ENCODE data around the gene XRCC1.

Gene XRCC1, protein sequence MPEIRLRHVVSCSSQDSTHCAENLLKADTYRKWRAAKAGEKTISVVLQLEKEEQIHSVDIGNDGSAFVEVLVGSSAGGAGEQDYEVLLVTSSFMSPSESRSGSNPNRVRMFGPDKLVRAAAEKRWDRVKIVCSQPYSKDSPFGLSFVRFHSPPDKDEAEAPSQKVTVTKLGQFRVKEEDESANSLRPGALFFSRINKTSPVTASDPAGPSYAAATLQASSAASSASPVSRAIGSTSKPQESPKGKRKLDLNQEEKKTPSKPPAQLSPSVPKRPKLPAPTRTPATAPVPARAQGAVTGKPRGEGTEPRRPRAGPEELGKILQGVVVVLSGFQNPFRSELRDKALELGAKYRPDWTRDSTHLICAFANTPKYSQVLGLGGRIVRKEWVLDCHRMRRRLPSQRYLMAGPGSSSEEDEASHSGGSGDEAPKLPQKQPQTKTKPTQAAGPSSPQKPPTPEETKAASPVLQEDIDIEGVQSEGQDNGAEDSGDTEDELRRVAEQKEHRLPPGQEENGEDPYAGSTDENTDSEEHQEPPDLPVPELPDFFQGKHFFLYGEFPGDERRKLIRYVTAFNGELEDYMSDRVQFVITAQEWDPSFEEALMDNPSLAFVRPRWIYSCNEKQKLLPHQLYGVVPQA

DNA sequence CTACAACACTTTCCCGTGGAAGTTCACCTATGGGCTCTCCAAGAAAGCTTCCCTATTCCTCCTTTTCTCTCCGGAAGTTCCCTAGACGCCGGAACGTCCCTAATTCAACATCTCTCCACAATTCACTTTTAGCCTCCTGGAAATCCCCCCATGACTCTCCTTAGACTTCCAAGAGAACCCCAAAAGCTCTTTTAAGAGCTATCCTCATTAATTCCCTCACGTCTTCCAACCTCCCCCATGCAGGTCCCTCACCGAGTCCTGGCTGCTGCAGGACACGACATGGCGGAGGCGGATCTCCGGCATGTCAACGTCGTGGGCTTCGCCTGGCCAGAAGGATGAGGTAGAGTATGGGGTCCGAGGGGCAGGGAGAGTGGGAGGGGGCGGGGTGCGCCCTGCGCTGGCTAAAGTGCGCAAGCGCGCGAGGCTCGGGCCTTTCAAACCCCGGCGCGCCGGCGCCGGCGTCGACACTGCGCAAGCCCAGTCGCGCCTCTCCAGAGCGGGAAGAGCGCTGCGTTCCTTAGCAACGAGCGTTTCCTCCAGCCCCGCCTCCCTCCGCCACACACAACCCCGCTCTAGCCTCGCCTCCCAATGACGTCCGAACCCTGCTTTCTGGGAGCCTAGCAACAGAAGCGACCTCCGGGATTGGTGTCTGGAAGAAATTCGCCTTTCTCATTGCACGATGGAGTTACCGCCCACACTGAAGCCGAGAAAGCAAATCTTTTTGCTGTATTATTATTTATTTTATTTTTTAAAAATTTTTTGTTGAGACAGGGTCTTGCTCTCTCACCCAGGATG lies at the start of gene XRCC1, which contains the start of gene PINLYP:
TSS of gene XRCC1 (minus strand) at position 372 of the 795 bp plus-strand sequence. CDS start at position 303, 69 bp downstream.
TSS of gene PINLYP (plus strand) at position 646 of the 795 bp plus-strand sequence. CDS start 1,391 bp downstream, outside the sequence.
- Histone ChIP-seq H2AFZ (ENCODE audit: low read depth, low read length) (peak within 1 kb of the TSS; percentile 95), H3K36me3 (replicated peaks; ENCODE audit: low read depth, low read length) (no peaks in the 10 kb centered on the region), H3K9ac (ENCODE audit: low read length) (peak within 1 kb of the TSS; percentile 100), H3K4me1 (ENCODE audit: low read length) (peaks cover 9% of the 10 kb centered on the region), H3K27me3 (ENCODE audit: low read depth, low read length) (no peaks in the 10 kb centered on the region; the same call in 1 of the 2 replicates), H3K79me2 (ENCODE audit: low read length) (peaks cover 10% of the 10 kb centered on the region), H3K4me3 (ENCODE audit: low read length) (peak within 1 kb of the TSS; percentile 99), H3K27ac (ENCODE audit: low read length) (peak within 1 kb of the TSS; percentile 51), H4K20me1 (ENCODE audit: insufficient read depth, low read length) (no peaks in the 10 kb centered on the region), H3K4me2 (ENCODE audit: low read length) (peak within 1 kb of the TSS; percentile 94), H3K9me3 (ENCODE audit: insufficient read depth, low read length) (no peaks in the 10 kb centered on the region)
- TF ChIP-seq, protein P1, sequence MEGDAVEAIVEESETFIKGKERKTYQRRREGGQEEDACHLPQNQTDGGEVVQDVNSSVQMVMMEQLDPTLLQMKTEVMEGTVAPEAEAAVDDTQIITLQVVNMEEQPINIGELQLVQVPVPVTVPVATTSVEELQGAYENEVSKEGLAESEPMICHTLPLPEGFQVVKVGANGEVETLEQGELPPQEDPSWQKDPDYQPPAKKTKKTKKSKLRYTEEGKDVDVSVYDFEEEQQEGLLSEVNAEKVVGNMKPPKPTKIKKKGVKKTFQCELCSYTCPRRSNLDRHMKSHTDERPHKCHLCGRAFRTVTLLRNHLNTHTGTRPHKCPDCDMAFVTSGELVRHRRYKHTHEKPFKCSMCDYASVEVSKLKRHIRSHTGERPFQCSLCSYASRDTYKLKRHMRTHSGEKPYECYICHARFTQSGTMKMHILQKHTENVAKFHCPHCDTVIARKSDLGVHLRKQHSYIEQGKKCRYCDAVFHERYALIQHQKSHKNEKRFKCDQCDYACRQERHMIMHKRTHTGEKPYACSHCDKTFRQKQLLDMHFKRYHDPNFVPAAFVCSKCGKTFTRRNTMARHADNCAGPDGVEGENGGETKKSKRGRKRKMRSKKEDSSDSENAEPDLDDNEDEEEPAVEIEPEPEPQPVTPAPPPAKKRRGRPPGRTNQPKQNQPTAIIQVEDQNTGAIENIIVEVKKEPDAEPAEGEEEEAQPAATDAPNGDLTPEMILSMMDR (IDR thresholded peaks at IDR 0.05; ENCODE audit: low read depth, low read length): no peak
- no peak for TF ChIP-seq EZH2phosphoT487 (IDR thresholded peaks at IDR 0.05; ENCODE audit: low read depth)

DNA sequence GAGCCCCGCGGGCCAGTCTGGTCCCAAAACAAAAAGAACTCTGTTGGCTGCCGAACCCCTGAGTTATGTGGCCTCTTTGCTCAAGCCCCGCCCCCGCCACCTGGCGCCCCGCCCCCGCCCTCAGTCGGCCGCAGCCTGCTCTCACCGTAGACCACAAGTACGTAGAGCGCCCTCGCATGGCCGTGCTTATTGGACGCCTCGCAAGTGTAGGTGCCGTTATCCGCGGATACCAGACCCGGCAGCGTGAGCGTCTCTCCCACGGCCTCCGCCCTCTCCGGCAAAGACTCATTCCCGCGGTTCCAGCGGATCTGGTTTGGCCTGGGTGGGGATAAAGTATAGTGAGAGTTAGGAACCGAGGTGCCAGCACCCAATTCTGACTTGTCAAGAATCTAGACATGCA lies 49.6 kb upstream of the XRCC1 start:
- Histone ChIP-seq H3K9ac (ENCODE audit: low read length) (no peak overlapping the region), H3K27ac (ENCODE audit: low read length) (no peak overlapping the region)

DNA sequence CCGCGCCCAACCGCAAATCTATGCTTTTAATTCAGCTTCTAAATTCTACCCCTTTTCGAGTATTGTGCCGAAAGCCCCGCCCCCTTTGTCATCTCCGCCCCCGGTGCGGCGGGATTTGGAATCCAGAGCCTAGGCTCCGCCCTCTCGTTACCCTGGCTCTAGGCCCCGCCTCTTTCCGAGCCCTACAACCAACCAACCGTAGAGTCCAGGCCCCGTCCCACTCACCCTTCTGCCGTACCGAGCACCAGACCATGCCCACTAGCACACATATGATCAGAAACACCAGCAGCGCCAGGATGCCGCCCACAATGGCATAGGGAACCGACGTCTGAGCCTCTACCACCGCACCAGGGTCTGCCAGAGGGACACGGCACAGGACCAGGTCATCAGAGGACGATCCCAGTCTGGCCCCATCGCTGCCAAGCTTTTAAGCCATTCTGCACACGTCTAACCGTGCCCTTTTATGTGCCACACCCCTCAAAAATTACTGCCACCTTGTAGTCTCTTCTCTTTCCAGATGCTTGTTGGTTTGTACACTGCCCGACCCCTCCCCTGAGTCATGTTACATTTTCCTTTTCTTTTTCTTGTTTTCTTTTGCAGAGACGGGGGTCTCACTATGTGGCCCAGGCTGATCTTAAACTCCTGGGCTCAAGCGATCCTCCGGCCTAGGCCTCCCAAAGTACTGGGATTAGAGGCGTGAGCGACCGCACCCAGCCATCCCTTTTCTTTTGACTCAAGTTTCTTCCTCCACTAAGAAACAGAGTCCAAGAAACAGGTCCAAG lies 48.8 kb upstream of the XRCC1 start:
- H3K27me3 ChIP-seq (ENCODE audit: low read depth, low read length): no peaks in the 10 kb centered on the region
- H3K79me2 ChIP-seq (ENCODE audit: low read length): peaks cover 13% of the 10 kb centered on the region
- peaks cover 5% of the 10 kb centered on the region for H3K4me1 ChIP-seq (ENCODE audit: low read length)
- no peaks in the 10 kb centered on the region for H4K20me1 ChIP-seq (ENCODE audit: insufficient read depth, low read length)
- no peak overlapping the region for H2AFZ ChIP-seq (ENCODE audit: low read depth, low read length)
- H3K36me3 ChIP-seq (replicated peaks; ENCODE audit: low read depth, low read length): peaks cover 2% of the 10 kb centered on the region
- TF ChIP-seq, protein P1 (IDR thresholded peaks at IDR 0.05; ENCODE audit: low read depth, low read length): no peak
- TF ChIP-seq EZH2phosphoT487 (IDR thresholded peaks at IDR 0.05; ENCODE audit: low read depth): no peak
- no peak overlapping the region for H3K4me3 ChIP-seq (ENCODE audit: low read length)
- no peak overlapping the region for H3K4me2 ChIP-seq (ENCODE audit: low read length)
- H3K27ac ChIP-seq (ENCODE audit: low read length): no peak overlapping the region
- no peak overlapping the region for H3K9ac ChIP-seq (ENCODE audit: low read length)
- H3K9me3 ChIP-seq (ENCODE audit: insufficient read depth, low read length): no peaks in the 10 kb centered on the region

More for the DNA sequence above, 49.6 kb upstream of the XRCC1 start:
- TF ChIP-seq, protein P1 (IDR thresholded peaks at IDR 0.05; ENCODE audit: low read depth, low read length): peak; percentile 10; the same call in 1 of the 2 replicates
- no peak for TF ChIP-seq EZH2phosphoT487 (IDR thresholded peaks at IDR 0.05; ENCODE audit: low read depth)
- Histone ChIP-seq H3K79me2 (ENCODE audit: low read length) (peaks cover 9% of the 10 kb centered on the region), H3K9me3 (ENCODE audit: insufficient read depth, low read length) (no peaks in the 10 kb centered on the region), H3K4me2 (ENCODE audit: low read length) (no peak overlapping the region), H3K36me3 (replicated peaks; ENCODE audit: low read depth, low read length) (peaks cover 2% of the 10 kb centered on the region), H4K20me1 (ENCODE audit: insufficient read depth, low read length) (no peaks in the 10 kb centered on the region), H3K4me1 (ENCODE audit: low read length) (peaks cover 5% of the 10 kb centered on the region), H3K27me3 (ENCODE audit: low read depth, low read length) (no peaks in the 10 kb centered on the region), H3K4me3 (ENCODE audit: low read length) (no peak overlapping the region), H2AFZ (ENCODE audit: low read depth, low read length) (no peak overlapping the region)
